ENCODE data around the gene HOXB2.

Gene HOXB2

DNA sequence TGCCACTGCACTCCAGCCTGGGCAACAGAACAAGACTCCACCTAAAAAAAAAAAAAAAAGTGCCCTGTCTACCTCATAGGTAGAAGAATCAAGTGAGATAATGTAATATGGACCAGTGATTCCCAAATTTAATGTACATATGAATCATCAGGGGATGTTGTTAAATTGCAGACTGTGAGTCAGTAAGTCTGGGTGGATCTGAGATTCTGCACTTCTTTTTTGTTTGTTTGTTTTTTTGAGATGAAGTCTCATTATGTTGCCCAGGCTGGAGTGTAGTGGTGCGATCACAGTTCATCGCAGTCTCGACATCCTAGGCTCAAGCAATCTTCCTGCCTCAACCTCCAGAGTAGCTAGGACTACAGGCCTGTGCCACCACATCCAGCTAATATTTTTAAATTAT, 45.7 kb downstream of the HOXB2 start (continued):
- TF ChIP-seq GFI1B (tag by site-specific recombination; IDR thresholded peaks at IDR 0.05): peak; percentile 51; the same call in 1 of the 2 replicates
- no peak for TF ChIP-seq ZNF37A (tag by site-specific recombination; IDR thresholded peaks at IDR 0.05)
- no peak for TF ChIP-seq ZIC2 (tag by site-specific recombination; IDR thresholded peaks at IDR 0.05)
- TF ChIP-seq ZNF335 (tag by site-specific recombination; conservative IDR thresholded peaks at IDR 0.05): no peak; the same call in 1 of the 2 replicates
- TF ChIP-seq MEIS1 (CRISPR knock-in tag; IDR thresholded peaks at IDR 0.05; ENCODE audit: borderline replicate concordance): no peak
- no peak for TF ChIP-seq ZFP37 (tag by site-specific recombination; IDR thresholded peaks at IDR 0.05)
- TF ChIP-seq ZNF398 (tag by site-specific recombination; IDR thresholded peaks at IDR 0.05): 0 out of 2 replicates have a peak, but pooled peaks have one; percentile 38
- no peak for TF ChIP-seq ZSCAN16 (tag by site-specific recombination; IDR thresholded peaks at IDR 0.05)
- TF ChIP-seq, protein P1, sequence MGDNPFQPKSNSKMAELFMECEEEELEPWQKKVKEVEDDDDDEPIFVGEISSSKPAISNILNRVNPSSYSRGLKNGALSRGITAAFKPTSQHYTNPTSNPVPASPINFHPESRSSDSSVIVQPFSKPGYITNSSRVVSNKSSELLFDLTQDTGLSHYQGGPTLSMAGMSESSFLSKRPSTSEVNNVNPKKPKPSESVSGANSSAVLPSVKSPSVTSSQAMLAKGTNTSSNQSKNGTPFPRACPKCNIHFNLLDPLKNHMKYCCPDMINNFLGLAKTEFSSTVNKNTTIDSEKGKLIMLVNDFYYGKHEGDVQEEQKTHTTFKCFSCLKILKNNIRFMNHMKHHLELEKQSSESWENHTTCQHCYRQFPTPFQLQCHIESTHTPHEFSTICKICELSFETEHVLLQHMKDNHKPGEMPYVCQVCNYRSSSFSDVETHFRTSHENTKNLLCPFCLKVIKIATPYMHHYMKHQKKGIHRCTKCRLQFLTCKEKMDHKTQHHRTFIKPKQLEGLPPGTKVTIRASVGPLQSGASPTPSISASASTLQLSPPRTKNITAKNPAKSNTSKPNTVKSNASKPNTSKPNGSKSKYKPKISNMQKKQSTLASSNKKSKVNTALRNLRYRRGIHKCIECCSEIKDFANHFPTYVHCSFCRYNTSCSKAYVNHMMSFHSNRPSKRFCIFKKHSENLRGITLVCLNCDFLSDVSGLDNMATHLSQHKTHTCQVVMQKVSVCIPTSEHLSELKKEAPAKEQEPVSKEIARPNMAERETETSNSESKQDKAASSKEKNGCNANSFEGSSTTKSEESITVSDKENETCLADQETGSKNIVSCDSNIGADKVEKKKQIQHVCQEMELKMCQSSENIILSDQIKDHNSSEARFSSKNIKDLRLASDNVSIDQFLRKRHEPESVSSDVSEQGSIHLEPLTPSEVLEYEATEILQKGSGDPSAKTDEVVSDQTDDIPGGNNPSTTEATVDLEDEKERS (tag by site-specific recombination; IDR thresholded peaks at IDR 0.05): no peak
- TF ChIP-seq ZNF707 (tag by site-specific recombination; IDR thresholded peaks at IDR 0.05): no peak
- TF ChIP-seq ZNF830 (tag by site-specific recombination; IDR thresholded peaks at IDR 0.05; ENCODE audit: low read depth): no peak
- peak; percentile 9; the same call in 1 of the 2 replicates for TF ChIP-seq TRIM28 (IDR thresholded peaks at IDR 0.05; ENCODE audit: borderline replicate concordance, low read length)
- no peak for TF ChIP-seq ZNF350 (tag by site-specific recombination; IDR thresholded peaks at IDR 0.05)
- TF ChIP-seq, protein P2, sequence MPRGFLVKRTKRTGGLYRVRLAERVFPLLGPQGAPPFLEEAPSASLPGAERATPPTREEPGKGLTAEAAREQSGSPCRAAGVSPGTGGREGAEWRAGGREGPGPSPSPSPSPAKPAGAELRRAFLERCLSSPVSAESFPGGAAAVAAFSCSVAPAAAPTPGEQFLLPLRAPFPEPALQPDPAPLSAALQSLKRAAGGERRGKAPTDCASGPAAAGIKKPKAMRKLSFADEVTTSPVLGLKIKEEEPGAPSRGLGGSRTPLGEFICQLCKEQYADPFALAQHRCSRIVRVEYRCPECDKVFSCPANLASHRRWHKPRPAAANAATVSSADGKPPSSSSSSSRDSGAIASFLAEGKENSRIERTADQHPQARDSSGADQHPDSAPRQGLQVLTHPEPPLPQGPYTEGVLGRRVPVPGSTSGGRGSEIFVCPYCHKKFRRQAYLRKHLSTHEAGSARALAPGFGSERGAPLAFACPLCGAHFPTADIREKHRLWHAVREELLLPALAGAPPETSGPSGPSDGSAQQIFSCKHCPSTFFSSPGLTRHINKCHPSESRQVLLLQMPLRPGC (tag by site-specific recombination; IDR thresholded peaks at IDR 0.05): 0 out of 2 replicates have a peak, but pooled peaks have one; percentile 50
- no peak for TF ChIP-seq GLIS2 (tag by site-specific recombination; IDR thresholded peaks at IDR 0.05)
- TF ChIP-seq ZNF211 (tag by site-specific recombination; IDR thresholded peaks at IDR 0.05; ENCODE audit: low read depth): no peak
- peak; percentile 46 for TF ChIP-seq ZEB2 (tag by site-specific recombination; IDR thresholded peaks at IDR 0.05)
- TF ChIP-seq ZNF2 (tag by site-specific recombination; IDR thresholded peaks at IDR 0.05): no peak

- POLR2A ChIA-PET: interaction anchor here (1.2 kb wide), 1 partner anchor 43 kb away, joined by 5 read pairs; no protein-coding TSS in a partner anchor
- no peaks in the 10 kb centered on the region for H3K36me3 ChIP-seq (ENCODE audit: control insufficient read depth in 2 of 2, insufficient read depth in 1 of 2, low read length in 2 of 2)
- TF ChIP-seq KLF17 (tag by site-specific recombination; IDR thresholded peaks at IDR 0.05) (no peak), TRIM28 (IDR thresholded peaks at IDR 0.05; ENCODE audit: borderline replicate concordance, low read length) (peak; percentile 44; the same call in 1 of the 2 replicates)
- CTCF ChIA-PET: interaction anchor here (0.6 to 2.4 kb wide), 7 partner anchors 8 to 95 kb away, joined by 3 to 9 read pairs (median 4); partner anchors contain the start of gene HOXB5
- no peaks in the 10 kb centered on the region for H3K9me3 ChIP-seq (ENCODE audit: control insufficient read depth, insufficient read depth, low read depth, low read length)
- no peak overlapping the region for H3K4me3 ChIP-seq (ENCODE audit: low read depth, low read length)
- peak overlapping the region; percentile 3; the same call in 1 of the 2 replicates for H3K27ac ChIP-seq (ENCODE audit: extremely low read depth, low read depth, low read length)
- peaks cover 25% of the 10 kb centered on the region for H3K4me1 ChIP-seq (ENCODE audit: control insufficient read depth, insufficient read depth, low read length)
These were observed 46.6 kb downstream of the HOXB2 start for GRCh38 chr17:48498164-48498850.
